K562 (cell line): ENCODE results near the gene CCNY.

Source experiments
- CBFB ChIP-seq: sonication (generic); formaldehyde crosslinking; IDR thresholded peaks from 2 replicates; pipeline ENCODE4 v1.4.0; 2020; ENCODE audit warnings: mild to moderate bottlenecking, missing genetic modification reagents
- CHD1 ChIP-seq: fragments of 200-600 bp; sonication (generic); IDR thresholded peaks from one replicate; pipeline ENCODE4 v1.6.1; 2012; ENCODE audit warnings: mild to moderate bottlenecking, moderate library complexity, low read length, inconsistent platforms
- CTCF ChIP-seq, 3 experiments: IDR thresholded peaks in 2 of 3; conservative IDR thresholded peaks in 1 of 3; 2 replicates each; pipeline ENCODE4 v1.5.1; 2011 to 2012; ENCODE audit warnings: low read length in 3 of 3, mild to moderate bottlenecking in 3 of 3, control low read depth in 2 of 3, improper control_type of control experiment in 1 of 3, inconsistent platforms in 1 of 3, low read depth in 1 of 3, mixed read lengths in 1 of 3, moderate library complexity in 1 of 3; ENCODE audit not compliant: insufficient read depth in 2 of 3
- JUND ChIP-seq, 2 experiments: IDR thresholded peaks; 2 replicates in 1 of 2; 3 replicates in 1 of 2; pipeline ENCODE4 v1.6.1; 2011; ENCODE audit warnings: borderline replicate concordance in 2 of 2, low read depth in 2 of 2, low read length in 2 of 2, improper control_type of control experiment in 1 of 2, missing biosample characterization in 1 of 2, missing genetic modification characterization in 1 of 2, missing genetic modification reagents in 1 of 2
- MXI1 ChIP-seq: IDR thresholded peaks from 2 replicates; pipeline ENCODE4 v1.6.1; 2011; ENCODE audit warnings: low read depth, mild to moderate bottlenecking, improper control_type of control experiment, low read length
- REST ChIP-seq, 2 experiments: fragments of 450-650 bp; formaldehyde crosslinking in 1 of 2; IDR thresholded peaks; 2 replicates each; pipeline versions ENCODE4 v1.4.0 to v1.6.1; 2014 to 2020; ENCODE audit warnings: mild to moderate bottlenecking in 2 of 2, borderline replicate concordance in 1 of 2, low read depth in 1 of 2
- SAFB2 ChIP-seq: fragments of 200-400 bp; formaldehyde crosslinking; IDR thresholded peaks from 2 replicates; pipeline ENCODE4 v1.6.1; 2018; ENCODE audit warnings: borderline replicate concordance, low read length, low read depth, moderate library complexity; ENCODE audit not compliant: severe bottlenecking
- TEAD2 ChIP-seq: fragments of 450-650 bp; IDR thresholded peaks from 2 replicates; pipeline ENCODE4 v1.6.1; 2016; ENCODE audit warnings: missing genetic modification characterization, control low read depth, missing compliant biosample characterization
- ZBTB43 ChIP-seq: sonication (generic); formaldehyde crosslinking; IDR thresholded peaks from 2 replicates; pipeline ENCODE4 v1.8.0; 2023; ENCODE audit warnings: mild to moderate bottlenecking, missing genetic modification reagents

- TF ChIP-seq CHD1 (no peak), SAFB2 (no peak), CTCF (IDR thresholded peaks at IDR 0.05 in 2 of 3, conservative IDR thresholded peaks at IDR 0.05 in 1 of 3; ENCODE audit: insufficient read depth in 2 of 3, low read depth in 1 of 3, low read length in 3 of 3) (no peak), TEAD2 (tag) (no peak), REST (IDR thresholded peaks at IDR 0.05; ENCODE audit: borderline replicate concordance) (no peak), REST (CRISPR knock-in tag; IDR thresholded peaks at IDR 0.05; ENCODE audit: low read depth) (no peak), MXI1 (no peak), CBFB (CRISPR knock-in tag) (no peak), ZBTB43 (CRISPR knock-in tag) (no peak), JUND (IDR thresholded peaks at IDR 0.05; ENCODE audit: borderline replicate concordance, low read depth, low read length) (no peak), JUND (tag; IDR thresholded peaks at IDR 0.05; ENCODE audit: borderline replicate concordance, low read depth, low read length) (no peak)
Observed at GRCh38 chr10:35345383-35345742, 9.1 kb downstream of the CCNY start.
